Gastrocnemius medialis (tissue), 4 donors: ENCODE measurements around the gene ROR1. TPM values are rescaled to one million over a fixed set of nuclear protein-coding genes. Genes with fewer than 3 reads are reported as not detected.

Experiments used
- ATAC-seq, 2 donors: fragments of 150-250 bp; one replicate each; pipeline ENCODE4 v1.9.1; 2016
- DNase-seq, 2 donors: peaks; one replicate each; pipeline ENCODE4 v3.0.0-alpha.2; 2019
- H3K27ac ChIP-seq, 4 donors: fragments of 200-600 bp; sonication (generic); 1 replicate in 1 of 4; 2 replicates in 3 of 4; pipeline ENCODE4 v1.5.1; 2016 to 2018; ENCODE audit warnings: mild to moderate bottlenecking in 2 of 4, moderate library complexity in 1 of 4
- H3K27me3 ChIP-seq, 3 donors: fragments of 200-600 bp; sonication (generic) in 2 of 3; 1 replicate in 1 of 3; 2 replicates in 2 of 3; pipeline versions ENCODE4 v1.5.1 to v1.6.0; 2016 to 2019; ENCODE audit warnings: mild to moderate bottlenecking in 1 of 3, moderate library complexity in 1 of 3
- H3K36me3 ChIP-seq, 2 donors: fragments of 200-600 bp; sonication (generic) in 1 of 2; one replicate each; pipeline ENCODE4 v1.5.1; 2017 to 2018
- H3K4me1 ChIP-seq, 2 donors: fragments of 200-600 bp; sonication (generic) in 1 of 2; one replicate each; pipeline ENCODE4 v1.5.1; 2016 to 2017; ENCODE audit warnings: mild to moderate bottlenecking in 2 of 2
- H3K4me3 ChIP-seq, 4 donors: fragments of 200-600 bp; sonication (generic) in 3 of 4; 1 replicate in 1 of 4; 2 replicates in 3 of 4; pipeline ENCODE4 v1.5.1; 2016 to 2019; ENCODE audit warnings: mild to moderate bottlenecking in 2 of 4
- H3K9me3 ChIP-seq, 3 donors: fragments of 200-600 bp; sonication (generic) in 2 of 3; 1 replicate in 1 of 3; 2 replicates in 2 of 3; pipeline ENCODE4 v1.5.1; 2016 to 2019
- CTCF ChIP-seq, 5 experiments: fragments of 450-650 bp in 3 of 5; fragments of 200-600 bp in 2 of 5; sonication (generic) in 2 of 5; IDR thresholded peaks in 4 of 5; conservative IDR thresholded peaks in 1 of 5; 1 replicate in 4 of 5; 2 replicates in 1 of 5; pipeline ENCODE4 v1.5.1; 2016 to 2019; ENCODE audit warnings: antibody characterized with exemption in 5 of 5, mild to moderate bottlenecking in 3 of 5, moderate library complexity in 3 of 5
- POLR2A ChIP-seq, 2 donors: fragments of 450-650 bp; IDR thresholded peaks; one replicate each; pipeline ENCODE4 v1.6.1; 2017; ENCODE audit warnings: antibody characterized with exemption in 2 of 2, mild to moderate bottlenecking in 2 of 2, moderate library complexity in 2 of 2
- in situ Hi-C, 4 donors: fragments of 200-750 bp; cut with MboI; loops; one replicate each; pipeline versions ENCODE4 v1.15.0 to v1.8.0; 2017; ENCODE audit warnings: low sequenced_read_pairs in 4 of 4
- intact Hi-C: fragments of 100-400 bp; cut with DNase I; formaldehyde crosslinking; loops from one replicate; pipeline ENCODE4 v1.15.1; 2023; ENCODE audit warnings: low total_unique reads
- total RNA-seq, 4 donors: library from RNA; depleted of rRNA; stranded (reverse); fragments of >200 nt; gene quantifications; one replicate each; pipeline versions ENCODE4 v1.1.0 to v1.2.3, GENCODE V29; 2016

Gene ROR1
- total RNA-seq, 4 donors from 2014 or later, result 2.5 to 4.3 (median 3.6) TPM

- no peaks in the 10 kb centered on the region for H3K9me3 ChIP-seq
- DNase-seq (no peak), ATAC-seq (no peak)
- H3K27ac ChIP-seq, result no peak overlapping the region
- in situ Hi-C loops, result no loop called here
- H3K36me3 ChIP-seq, result no peaks in the 10 kb centered on the region
- no peak overlapping the region for H3K4me3 ChIP-seq
- no peak for TF ChIP-seq CTCF (IDR thresholded peaks at IDR 0.05 in 4 of 5, conservative IDR thresholded peaks at IDR 0.05 in 1 of 5)
- no peak for TF ChIP-seq POLR2A (IDR thresholded peaks at IDR 0.05)
- intact Hi-C loops, result no loop called here
- H3K4me1 ChIP-seq, result peaks cover 22 to 28% of the 10 kb centered on the region in 2 donors
- no peaks in the 10 kb centered on the region for H3K27me3 ChIP-seq
These were observed 137.2 kb downstream of the ROR1 start for GRCh38 chr1:63911049-63911448.

GRCh38 chr1:63912643-63913042 is 138.8 kb downstream of the ROR1 start:
- no peak for TF ChIP-seq CTCF (IDR thresholded peaks at IDR 0.05 in 4 of 5, conservative IDR thresholded peaks at IDR 0.05 in 1 of 5)
- no peak for TF ChIP-seq POLR2A (IDR thresholded peaks at IDR 0.05)
- Histone ChIP-seq H3K27ac (no peak overlapping the region), H3K9me3 (no peaks in the 10 kb centered on the region), H3K4me3 (no peak overlapping the region), H3K4me1 (peaks cover 18 to 23% of the 10 kb centered on the region in 2 donors), H3K27me3 (no peaks in the 10 kb centered on the region), H3K36me3 (no peaks in the 10 kb centered on the region)
- ATAC-seq, result no peak
- intact Hi-C loops, result no loop called here
- DNase-seq, result no peak
- in situ Hi-C loops, result no loop called here

- H3K36me3 ChIP-seq, result no peaks in the 10 kb centered on the region
- H3K4me1 ChIP-seq, result peaks cover 9 to 14% of the 10 kb centered on the region in 2 donors
- H3K9me3 ChIP-seq, result no peaks in the 10 kb centered on the region
- no peaks in the 10 kb centered on the region for H3K27me3 ChIP-seq
- DNase-seq (no peak), ATAC-seq (no peak)
- in situ Hi-C loops, result no loop called here
- intact Hi-C loops, result no loop called here
- no peak overlapping the region for H3K4me3 ChIP-seq
- no peak overlapping the region for H3K27ac ChIP-seq
- no peak for TF ChIP-seq POLR2A (IDR thresholded peaks at IDR 0.05)
- TF ChIP-seq CTCF (IDR thresholded peaks at IDR 0.05 in 4 of 5, conservative IDR thresholded peaks at IDR 0.05 in 1 of 5), result no peak
These were observed 139.7 kb downstream of the ROR1 start for GRCh38 chr1:63913533-63913932.

GRCh38 chr1:63914241-63914640 is 140.4 kb downstream of the ROR1 start:
- no peaks in the 10 kb centered on the region for H3K36me3 ChIP-seq
- peaks cover 4 to 10% of the 10 kb centered on the region in 2 donors for H3K4me1 ChIP-seq
- TF ChIP-seq POLR2A (IDR thresholded peaks at IDR 0.05) (no peak), CTCF (IDR thresholded peaks at IDR 0.05 in 4 of 5, conservative IDR thresholded peaks at IDR 0.05 in 1 of 5) (no peak)
- no peak for ATAC-seq
- no peak overlapping the region for H3K27ac ChIP-seq
- no peaks in the 10 kb centered on the region for H3K9me3 ChIP-seq
- no peak overlapping the region for H3K4me3 ChIP-seq
- DNase-seq, result no peak
- in situ Hi-C loops (no loop called here), intact Hi-C loops (no loop called here)
- no peaks in the 10 kb centered on the region for H3K27me3 ChIP-seq

- no peak for ATAC-seq
These were observed 140.9 kb downstream of the ROR1 start for GRCh38 chr1:63914706-63915105.

More at GRCh38 chr1:63914706-63915105, 140.9 kb downstream of the ROR1 start:
- Histone ChIP-seq H3K9me3 (no peaks in the 10 kb centered on the region), H3K36me3 (no peaks in the 10 kb centered on the region), H3K4me1 (peaks cover 4 to 6% of the 10 kb centered on the region in 2 donors), H3K4me3 (no peak overlapping the region), H3K27me3 (no peaks in the 10 kb centered on the region), H3K27ac (no peak overlapping the region)
- intact Hi-C loops, result no loop called here
- TF ChIP-seq CTCF (IDR thresholded peaks at IDR 0.05 in 4 of 5, conservative IDR thresholded peaks at IDR 0.05 in 1 of 5), result no peak
- TF ChIP-seq POLR2A (IDR thresholded peaks at IDR 0.05), result no peak
- DNase-seq, result no peak
- in situ Hi-C loops, result no loop called here
